ENCODE measurements around the gene MRPS15. TPM values are rescaled to one million over a fixed set of nuclear protein-coding genes. Genes with fewer than 3 reads are reported as not detected.

The MRPS15 gene
- total and polyA plus RNA-seq, 4 experiments from 2014 or later = 32.5 to 86.0 (median 50.7) TPM

- Histone ChIP-seq H3K4me1 (ENCODE audit: insufficient read depth, low read length) (no peaks in the 10 kb centered on the region), H3K27me3 (ENCODE audit: insufficient read depth, low read length) (no peaks in the 10 kb centered on the region), H3K36me3 (ENCODE audit: insufficient read depth, low read length) (no peaks in the 10 kb centered on the region), H3K4me3 (ENCODE audit: low read length in 2 of 2) (no peak overlapping the region), H3K27ac (ENCODE audit: low read depth, low read length) (no peak overlapping the region), H3K9me3 (ENCODE audit: control insufficient read depth in 1 of 2, low read length in 2 of 2) (no peaks in the 10 kb centered on the region)
- Mint-ChIP-seq H3K9me3 (no peaks in the 10 kb centered on the region), H3K36me3 (no peaks in the 10 kb centered on the region), H3K4me3 (no peak overlapping the region), H3K4me1 (no peaks in the 10 kb centered on the region), H3K27me3 (no peaks in the 10 kb centered on the region), H3K27ac (no peak overlapping the region)
- ChIA-PET POLR2A (ENCODE audit: partially characterized antibody) (no interaction called here), CTCF (ENCODE audit: partially characterized antibody) (interaction anchor here (1.2 kb wide), 1 partner anchor 9 kb away, joined by 4 read pairs; the partner anchor contains the start of gene OSCP1)
- intact Hi-C loops (cut with micrococcal nuclease) = no loop called here
- no peak for DNase-seq
Observed at GRCh38 chr1:36440646-36441045, 23.5 kb downstream of the MRPS15 start.

- no peaks in the 10 kb centered on the region for H3K27me3 ChIP-seq (ENCODE audit: insufficient read depth, low read length)
Observed at GRCh38 chr1:36440044-36440443, 24.1 kb downstream of the MRPS15 start.

DNA sequence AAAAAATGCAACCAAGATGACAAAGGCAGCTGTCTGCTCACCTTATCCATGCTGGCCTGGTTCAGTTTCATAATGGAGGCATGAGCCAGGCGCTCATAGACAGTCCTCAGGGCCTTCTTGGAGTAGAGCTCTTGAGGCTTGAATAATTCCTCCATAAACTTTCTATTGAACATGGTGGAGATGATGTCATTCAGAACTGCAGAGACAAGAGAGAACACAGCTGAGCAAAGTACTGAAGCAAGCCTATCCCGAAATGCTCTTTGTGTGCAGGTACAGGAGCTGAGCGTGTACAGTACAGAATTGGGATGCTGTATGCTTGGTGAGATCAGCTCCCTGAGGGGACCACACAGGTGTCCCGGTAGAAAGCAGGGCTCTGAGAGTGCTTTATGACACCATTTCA lies 25.5 kb downstream of the MRPS15 start:
- H3K4me3 ChIP-seq (ENCODE audit: low read length in 2 of 2) = no peak overlapping the region
- no peaks in the 10 kb centered on the region for H3K27me3 ChIP-seq (ENCODE audit: insufficient read depth, low read length)
- no peaks in the 10 kb centered on the region for H3K9me3 ChIP-seq (ENCODE audit: control insufficient read depth in 1 of 2, low read length in 2 of 2)
- intact Hi-C loops (cut with micrococcal nuclease) = no loop called here
- H3K36me3 ChIP-seq (ENCODE audit: insufficient read depth, low read length) = no peaks in the 10 kb centered on the region
- CTCF ChIA-PET (ENCODE audit: partially characterized antibody) = no interaction called here
- Mint-ChIP-seq H3K9me3 (no peaks in the 10 kb centered on the region), H3K4me3 (no peak overlapping the region), H3K27me3 (no peaks in the 10 kb centered on the region), H3K36me3 (no peaks in the 10 kb centered on the region), H3K27ac (no peak overlapping the region), H3K4me1 (no peaks in the 10 kb centered on the region)
- no peak for DNase-seq
- H3K27ac ChIP-seq (ENCODE audit: low read depth, low read length) = no peak overlapping the region
- POLR2A ChIA-PET (ENCODE audit: partially characterized antibody) = interaction anchor here (0.7 kb wide), 1 partner anchor 276 kb away, joined by 5 read pairs; no protein-coding TSS in a partner anchor
- H3K4me1 ChIP-seq (ENCODE audit: insufficient read depth, low read length) = no peaks in the 10 kb centered on the region

More at GRCh38 chr1:36440044-36440443, 24.1 kb downstream of the MRPS15 start:
- no peak for DNase-seq
- H3K9me3 ChIP-seq (ENCODE audit: control insufficient read depth in 1 of 2, low read length in 2 of 2) = no peaks in the 10 kb centered on the region
- CTCF ChIA-PET (ENCODE audit: partially characterized antibody) = interaction anchor here (1.2 kb wide), 1 partner anchor 10 kb away, joined by 4 read pairs; the partner anchor contains the start of gene OSCP1
- H3K36me3 ChIP-seq (ENCODE audit: insufficient read depth, low read length) = no peaks in the 10 kb centered on the region
- intact Hi-C loops (cut with micrococcal nuclease) = no loop called here
- no peaks in the 10 kb centered on the region for H3K36me3 Mint-ChIP-seq
- no peaks in the 10 kb centered on the region for H3K4me1 ChIP-seq (ENCODE audit: insufficient read depth, low read length)
- no peaks in the 10 kb centered on the region for H3K4me1 Mint-ChIP-seq
- no peaks in the 10 kb centered on the region for H3K9me3 Mint-ChIP-seq
- POLR2A ChIA-PET (ENCODE audit: partially characterized antibody) = no interaction called here
- H3K27me3 Mint-ChIP-seq = no peaks in the 10 kb centered on the region
- no peak overlapping the region for H3K27ac Mint-ChIP-seq
- H3K4me3 ChIP-seq (ENCODE audit: low read length in 2 of 2) = no peak overlapping the region
- H3K27ac ChIP-seq (ENCODE audit: low read depth, low read length) = no peak overlapping the region
- H3K4me3 Mint-ChIP-seq = no peak overlapping the region

- Mint-ChIP-seq H3K4me3 (no peak overlapping the region), H3K9me3 (no peaks in the 10 kb centered on the region), H3K36me3 (no peaks in the 10 kb centered on the region), H3K27me3 (no peaks in the 10 kb centered on the region), H3K4me1 (no peaks in the 10 kb centered on the region), H3K27ac (no peak overlapping the region)
- ChIA-PET POLR2A (ENCODE audit: partially characterized antibody) (interaction anchor here (0.6 kb wide), 1 partner anchor 17 kb away, joined by 3 read pairs; no protein-coding TSS in a partner anchor), CTCF (ENCODE audit: partially characterized antibody) (no interaction called here)
- Histone ChIP-seq H3K27ac (ENCODE audit: low read depth, low read length) (no peak overlapping the region), H3K4me3 (ENCODE audit: low read length in 2 of 2) (no peak overlapping the region), H3K27me3 (ENCODE audit: insufficient read depth, low read length) (no peaks in the 10 kb centered on the region), H3K36me3 (ENCODE audit: insufficient read depth, low read length) (no peaks in the 10 kb centered on the region), H3K4me1 (ENCODE audit: insufficient read depth, low read length) (no peaks in the 10 kb centered on the region), H3K9me3 (ENCODE audit: control insufficient read depth in 1 of 2, low read length in 2 of 2) (no peaks in the 10 kb centered on the region)
- intact Hi-C loops (cut with micrococcal nuclease) = no loop called here
- no peak for DNase-seq
Observed at GRCh38 chr1:36436821-36437220, 27.4 kb downstream of the MRPS15 start.

GRCh38 chr1:36433102-36433501 lies 31.1 kb downstream of the MRPS15 start:
- Mint-ChIP-seq H3K4me1 (no peaks in the 10 kb centered on the region), H3K36me3 (no peaks in the 10 kb centered on the region), H3K27ac (no peak overlapping the region), H3K9me3 (no peaks in the 10 kb centered on the region), H3K4me3 (no peak overlapping the region), H3K27me3 (peaks cover 2% of the 10 kb centered on the region in 2 donors)
- Histone ChIP-seq H3K27ac (ENCODE audit: low read depth, low read length) (no peak overlapping the region), H3K9me3 (ENCODE audit: control insufficient read depth in 1 of 2, low read length in 2 of 2) (no peaks in the 10 kb centered on the region), H3K27me3 (ENCODE audit: insufficient read depth, low read length) (no peaks in the 10 kb centered on the region), H3K4me3 (ENCODE audit: low read length in 2 of 2) (no peak overlapping the region), H3K4me1 (ENCODE audit: insufficient read depth, low read length) (no peaks in the 10 kb centered on the region), H3K36me3 (ENCODE audit: insufficient read depth, low read length) (no peaks in the 10 kb centered on the region)
- no peak for DNase-seq
- ChIA-PET POLR2A (ENCODE audit: partially characterized antibody) (no interaction called here), CTCF (ENCODE audit: partially characterized antibody) (no interaction called here)
- intact Hi-C loops (cut with micrococcal nuclease) = no loop called here

DNA sequence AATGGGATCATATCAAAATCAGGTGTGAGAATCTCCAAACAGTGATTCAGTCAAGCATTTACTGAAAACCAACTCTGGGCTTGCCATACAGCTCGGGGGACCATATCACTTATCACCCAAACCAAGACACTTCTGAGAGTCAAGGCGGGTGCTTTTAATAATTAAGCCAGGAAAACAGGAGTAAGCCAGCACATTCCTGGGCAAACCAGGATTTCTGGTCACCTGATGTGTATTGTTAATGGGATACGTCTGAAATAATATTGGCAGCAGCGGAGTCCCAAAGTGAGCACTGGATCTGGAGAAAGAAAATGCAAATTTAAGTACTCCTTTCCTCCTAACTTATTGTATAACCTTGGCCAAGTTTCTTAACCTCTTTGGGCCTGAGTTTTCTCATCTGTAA lies 31.6 kb downstream of the MRPS15 start:
- Histone ChIP-seq H3K9me3 (ENCODE audit: control insufficient read depth in 1 of 2, low read length in 2 of 2) (no peaks in the 10 kb centered on the region), H3K27me3 (ENCODE audit: insufficient read depth, low read length) (no peaks in the 10 kb centered on the region), H3K4me1 (ENCODE audit: insufficient read depth, low read length) (no peaks in the 10 kb centered on the region), H3K27ac (ENCODE audit: low read depth, low read length) (no peak overlapping the region), H3K4me3 (ENCODE audit: low read length in 2 of 2) (no peak overlapping the region), H3K36me3 (ENCODE audit: insufficient read depth, low read length) (no peaks in the 10 kb centered on the region)
- H3K36me3 Mint-ChIP-seq = no peaks in the 10 kb centered on the region
- H3K4me3 Mint-ChIP-seq = no peak overlapping the region
- no peaks in the 10 kb centered on the region for H3K4me1 Mint-ChIP-seq
- no peaks in the 10 kb centered on the region for H3K9me3 Mint-ChIP-seq
- H3K27me3 Mint-ChIP-seq = peaks cover 2% of the 10 kb centered on the region in 2 donors
- H3K27ac Mint-ChIP-seq = no peak overlapping the region
- intact Hi-C loops (cut with micrococcal nuclease) = no loop called here
- ChIA-PET CTCF (ENCODE audit: partially characterized antibody) (no interaction called here), POLR2A (ENCODE audit: partially characterized antibody) (no interaction called here)
- no peak for DNase-seq

DNA sequence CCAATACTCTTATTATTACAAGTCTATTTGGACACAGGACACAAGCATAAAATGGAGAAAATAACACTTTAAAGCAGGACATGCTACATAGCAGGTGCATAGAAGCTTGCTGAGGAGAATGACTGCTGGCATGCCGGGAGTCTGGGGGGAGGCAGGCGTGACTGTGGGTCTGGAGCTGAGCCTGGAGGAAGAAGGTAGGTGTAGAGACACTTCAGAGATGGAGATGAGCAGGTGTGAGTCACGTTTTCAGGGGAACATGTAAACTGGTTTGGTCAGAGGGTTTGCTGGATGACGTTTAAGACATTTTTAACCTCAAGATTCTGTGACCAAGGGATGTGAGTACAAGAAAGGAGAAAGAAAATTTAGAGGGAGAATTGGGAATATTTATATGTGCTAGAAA lies 38.4 kb downstream of the MRPS15 start:
- Histone ChIP-seq H3K27ac (ENCODE audit: low read depth, low read length) (no peak overlapping the region), H3K4me3 (ENCODE audit: low read length in 2 of 2) (no peak overlapping the region), H3K9me3 (ENCODE audit: control insufficient read depth in 1 of 2, low read length in 2 of 2) (no peaks in the 10 kb centered on the region), H3K36me3 (ENCODE audit: insufficient read depth, low read length) (no peaks in the 10 kb centered on the region), H3K27me3 (ENCODE audit: insufficient read depth, low read length) (no peaks in the 10 kb centered on the region), H3K4me1 (ENCODE audit: insufficient read depth, low read length) (peaks cover 5% of the 10 kb centered on the region)
- DNase-seq = no peak
- H3K27ac Mint-ChIP-seq = no peak overlapping the region
- no peaks in the 10 kb centered on the region for H3K9me3 Mint-ChIP-seq
- peaks cover 0 to 2% of the 10 kb centered on the region in 2 donors for H3K27me3 Mint-ChIP-seq
- ChIA-PET CTCF (ENCODE audit: partially characterized antibody) (interaction anchor here (5.8 kb wide), 1 partner anchor 83 kb away, joined by 96 read pairs; no protein-coding TSS in a partner anchor), POLR2A (ENCODE audit: partially characterized antibody) (no interaction called here)
- intact Hi-C loops (cut with micrococcal nuclease) = no loop called here
- no peak overlapping the region for H3K4me3 Mint-ChIP-seq
- H3K4me1 Mint-ChIP-seq = peaks cover 5 to 8% (median 7%) of the 10 kb centered on the region in 4 donors
- H3K36me3 Mint-ChIP-seq = no peaks in the 10 kb centered on the region

All from CD4-positive, alpha-beta memory T cell (primary cell).